Muscle layer of colon (tissue), 2 donors: Measurements from ENCODE around the gene PINK1.

ENCODE experiments used
- H3K27ac ChIP-seq: one replicate; pipeline ENCODE4 v1.7.0; 2013; ENCODE audit warnings: low read depth, mild to moderate bottlenecking, low read length, moderate library complexity
- H3K27me3 ChIP-seq, 2 donors: one replicate each; pipeline ENCODE4 v1.7.0; 2013; ENCODE audit warnings: low read length in 2 of 2, mild to moderate bottlenecking in 2 of 2; ENCODE audit not compliant: insufficient read depth in 2 of 2, control insufficient read depth in 1 of 2
- H3K36me3 ChIP-seq: one replicate; pipeline ENCODE4 v1.7.0; 2013; ENCODE audit warnings: mild to moderate bottlenecking, low read length; ENCODE audit not compliant: insufficient read depth
- H3K4me1 ChIP-seq: one replicate; pipeline ENCODE4 v1.7.0; 2013; ENCODE audit warnings: mild to moderate bottlenecking, low read length; ENCODE audit not compliant: insufficient read depth
- H3K4me3 ChIP-seq, 2 donors: one replicate each; pipeline ENCODE4 v1.7.0; 2013; ENCODE audit warnings: low read length in 2 of 2, low read depth in 1 of 2, mild to moderate bottlenecking in 1 of 2, moderate library complexity in 1 of 2
- H3K9ac ChIP-seq: one replicate; pipeline ENCODE4 v1.7.0; 2013; ENCODE audit warnings: low read length
- H3K9me3 ChIP-seq: one replicate; pipeline ENCODE4 v1.7.0; 2013; ENCODE audit warnings: mild to moderate bottlenecking, low read length
- donor health status: abdominal sarcoma.
- donor health status: Adenocarcinoma of cecum.

Gene PINK1

DNA sequence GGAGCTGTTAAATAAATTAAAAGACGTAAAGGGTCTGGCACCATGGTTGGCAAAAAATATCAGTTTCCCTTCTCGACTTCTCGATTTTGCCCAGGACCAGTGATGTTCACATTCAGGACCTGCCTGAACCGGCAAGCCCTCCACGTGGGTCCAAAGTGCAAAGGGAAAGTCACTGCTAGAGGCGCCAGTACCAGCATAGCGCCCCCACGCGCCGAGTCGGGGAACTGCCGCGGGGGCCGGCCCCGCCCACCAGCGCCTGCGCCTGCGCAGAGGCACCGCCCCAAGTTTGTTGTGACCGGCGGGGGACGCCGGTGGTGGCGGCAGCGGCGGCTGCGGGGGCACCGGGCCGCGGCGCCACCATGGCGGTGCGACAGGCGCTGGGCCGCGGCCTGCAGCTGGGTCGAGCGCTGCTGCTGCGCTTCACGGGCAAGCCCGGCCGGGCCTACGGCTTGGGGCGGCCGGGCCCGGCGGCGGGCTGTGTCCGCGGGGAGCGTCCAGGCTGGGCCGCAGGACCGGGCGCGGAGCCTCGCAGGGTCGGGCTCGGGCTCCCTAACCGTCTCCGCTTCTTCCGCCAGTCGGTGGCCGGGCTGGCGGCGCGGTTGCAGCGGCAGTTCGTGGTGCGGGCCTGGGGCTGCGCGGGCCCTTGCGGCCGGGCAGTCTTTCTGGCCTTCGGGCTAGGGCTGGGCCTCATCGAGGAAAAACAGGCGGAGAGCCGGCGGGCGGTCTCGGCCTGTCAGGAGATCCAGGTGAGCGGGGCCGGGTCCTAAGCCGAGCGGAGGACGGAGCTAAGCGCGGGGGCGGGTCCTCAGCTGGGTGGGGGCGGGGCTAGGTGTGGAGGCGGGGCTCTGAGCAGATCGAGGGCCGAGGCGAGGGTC, at the start of gene PINK1:
Gene PINK1 (plus strand): TSS at position 269 of the 875 bp plus-strand sequence. CDS start 91 bp downstream, at position 360.
- peak within 1 kb of the TSS; percentile 1 for H3K9ac ChIP-seq
- peak within 1 kb of the TSS; percentile 65 to 97 for H3K4me3 ChIP-seq
- H3K4me1 ChIP-seq: peaks cover 9% of the 10 kb centered on the region
- H3K27me3 ChIP-seq: no peaks in the 10 kb centered on the region
- peaks cover 20% of the 10 kb centered on the region for H3K36me3 ChIP-seq
- H3K27ac ChIP-seq: peak within 1 kb of the TSS; percentile 94
- no peaks in the 10 kb centered on the region for H3K9me3 ChIP-seq

DNA sequence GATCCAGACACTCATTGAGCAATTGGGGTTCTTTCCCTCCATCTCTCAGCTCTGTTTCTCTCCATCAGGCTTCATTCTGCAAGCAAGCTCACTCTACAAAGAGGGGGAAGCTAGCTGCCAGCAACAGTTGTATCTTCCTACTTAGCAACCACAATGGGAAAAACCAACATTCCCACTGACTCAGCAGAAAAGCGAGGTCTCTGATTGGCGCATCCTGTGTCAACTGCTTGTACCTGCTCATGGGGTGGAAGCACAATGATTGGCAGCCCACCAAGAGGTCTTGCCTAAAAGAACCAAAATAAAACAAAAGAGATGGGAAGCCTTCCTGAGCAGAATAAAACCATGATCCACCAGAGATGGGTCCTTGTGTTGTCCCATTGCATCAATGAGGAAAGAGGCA, 48.4 kb upstream of the PINK1 start:
- Histone ChIP-seq H3K36me3 (no peaks in the 10 kb centered on the region), H3K9me3 (peaks cover 3% of the 10 kb centered on the region), H3K4me1 (peaks cover 9% of the 10 kb centered on the region)

DNA sequence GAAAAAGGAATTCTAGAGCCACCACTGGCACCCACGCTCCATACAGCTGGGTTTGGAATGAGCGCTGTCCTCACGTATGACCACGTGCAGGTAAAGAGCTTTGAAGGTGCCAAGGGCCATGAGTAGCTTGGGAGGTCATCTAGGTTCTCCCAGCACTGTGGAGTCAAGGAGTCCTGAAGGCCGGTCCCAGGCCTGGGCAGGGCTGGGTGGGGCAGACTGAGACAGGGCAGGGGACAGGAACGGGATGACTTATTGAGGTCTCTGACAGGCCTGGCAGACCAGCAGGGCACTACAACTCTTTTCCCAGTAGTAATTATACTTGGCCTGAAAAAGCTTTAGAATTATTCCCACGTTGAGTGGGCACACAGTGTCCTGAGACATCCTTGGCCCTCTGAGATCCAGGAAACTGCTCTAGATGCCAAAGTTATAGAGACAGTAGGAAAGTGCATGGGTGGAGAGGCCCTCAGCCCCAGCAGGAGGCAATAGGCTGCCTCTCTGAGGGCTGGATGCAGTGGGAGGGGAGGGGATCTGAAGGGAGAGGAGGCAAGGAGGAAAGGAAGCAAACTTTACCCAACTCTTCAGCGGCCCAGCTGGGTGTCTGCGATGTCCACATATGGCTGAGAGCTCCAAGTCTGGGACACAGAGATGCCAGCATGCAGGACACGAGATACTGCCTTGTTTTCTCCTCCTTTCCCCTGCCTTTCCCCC, 46.2 kb upstream of the PINK1 start:
- no peaks in the 10 kb centered on the region for H3K36me3 ChIP-seq
- no peak overlapping the region for H3K27ac ChIP-seq
- H3K27me3 ChIP-seq: peaks cover 6 to 22% of the 10 kb centered on the region in 2 donors
- peaks cover 9% of the 10 kb centered on the region for H3K4me1 ChIP-seq
- H3K4me3 ChIP-seq: no peak overlapping the region
- H3K9me3 ChIP-seq: peaks cover 3% of the 10 kb centered on the region
- no peak overlapping the region for H3K9ac ChIP-seq

More for the DNA sequence above, 48.4 kb upstream of the PINK1 start:
- Histone ChIP-seq H3K4me3 (no peak overlapping the region), H3K27ac (no peak overlapping the region), H3K9ac (no peak overlapping the region), H3K27me3 (peaks cover 6 to 19% of the 10 kb centered on the region in 2 donors)

DNA sequence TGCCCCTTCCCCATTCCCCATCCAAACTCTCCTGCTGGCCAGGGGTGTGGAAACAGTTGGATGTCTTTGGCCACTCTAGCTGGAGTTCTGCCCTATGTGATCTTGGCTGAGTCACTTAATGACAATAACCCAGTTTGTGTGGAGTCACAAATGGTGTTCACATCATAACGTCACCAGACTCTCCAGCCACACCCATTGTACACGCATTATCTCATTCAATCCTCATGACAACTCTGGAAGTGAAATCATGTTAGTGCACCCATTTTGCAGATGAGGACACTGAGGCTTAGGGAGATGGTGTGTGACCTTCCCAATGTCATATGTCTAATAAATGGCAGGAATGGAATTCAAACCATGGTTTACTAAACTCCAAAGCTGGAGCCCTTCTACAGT, 45.6 kb upstream of the PINK1 start:
- H3K9ac ChIP-seq: no peak overlapping the region
- H3K9me3 ChIP-seq: peaks cover 3% of the 10 kb centered on the region
- H3K4me3 ChIP-seq: no peak overlapping the region
- H3K4me1 ChIP-seq: peaks cover 9% of the 10 kb centered on the region
- peaks cover 6 to 22% of the 10 kb centered on the region in 2 donors for H3K27me3 ChIP-seq
- no peaks in the 10 kb centered on the region for H3K36me3 ChIP-seq
- H3K27ac ChIP-seq: no peak overlapping the region

DNA sequence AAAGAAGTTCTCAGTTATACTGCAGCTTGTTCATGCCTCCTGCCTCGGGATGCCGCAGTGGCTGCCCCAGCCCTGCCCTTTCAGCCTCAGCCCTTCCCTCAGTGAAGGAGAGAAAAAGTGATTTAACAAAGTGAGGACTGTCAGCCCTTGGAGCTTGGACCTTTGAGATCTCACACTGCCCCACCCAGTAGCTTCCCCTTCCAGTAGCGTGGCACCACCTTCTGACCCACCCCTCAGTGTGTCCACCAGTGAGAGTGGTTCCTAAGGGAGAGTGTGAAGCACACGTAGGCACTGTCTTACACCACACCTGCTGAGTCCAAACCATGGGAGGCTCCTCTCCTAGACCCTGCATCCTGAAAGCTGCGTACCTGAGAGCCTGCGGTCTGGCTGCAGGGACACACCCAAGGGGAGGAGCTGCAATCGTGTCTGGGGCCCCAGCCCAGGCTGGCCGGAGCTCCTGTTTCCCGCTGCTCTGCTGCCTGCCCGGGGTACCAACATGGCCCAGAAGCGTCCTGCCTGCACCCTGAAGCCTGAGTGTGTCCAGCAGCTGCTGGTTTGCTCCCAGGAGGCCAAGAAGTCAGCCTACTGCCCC, 44.5 kb upstream of the PINK1 start, which contains the start of gene CDA:
Gene CDA (plus strand): TSS at position 464 of the 592 bp plus-strand sequence. CDS start 33 bp downstream, at position 497.
- Histone ChIP-seq H3K4me1 (peaks cover 9% of the 10 kb centered on the region), H3K27me3 (peaks cover 6 to 22% of the 10 kb centered on the region in 2 donors), H3K9me3 (peaks cover 3% of the 10 kb centered on the region), H3K36me3 (no peaks in the 10 kb centered on the region), H3K4me3 (no peak within 1 kb of the TSS), H3K27ac (peak within 1 kb of the TSS; percentile 42), H3K9ac (no peak within 1 kb of the TSS)

DNA sequence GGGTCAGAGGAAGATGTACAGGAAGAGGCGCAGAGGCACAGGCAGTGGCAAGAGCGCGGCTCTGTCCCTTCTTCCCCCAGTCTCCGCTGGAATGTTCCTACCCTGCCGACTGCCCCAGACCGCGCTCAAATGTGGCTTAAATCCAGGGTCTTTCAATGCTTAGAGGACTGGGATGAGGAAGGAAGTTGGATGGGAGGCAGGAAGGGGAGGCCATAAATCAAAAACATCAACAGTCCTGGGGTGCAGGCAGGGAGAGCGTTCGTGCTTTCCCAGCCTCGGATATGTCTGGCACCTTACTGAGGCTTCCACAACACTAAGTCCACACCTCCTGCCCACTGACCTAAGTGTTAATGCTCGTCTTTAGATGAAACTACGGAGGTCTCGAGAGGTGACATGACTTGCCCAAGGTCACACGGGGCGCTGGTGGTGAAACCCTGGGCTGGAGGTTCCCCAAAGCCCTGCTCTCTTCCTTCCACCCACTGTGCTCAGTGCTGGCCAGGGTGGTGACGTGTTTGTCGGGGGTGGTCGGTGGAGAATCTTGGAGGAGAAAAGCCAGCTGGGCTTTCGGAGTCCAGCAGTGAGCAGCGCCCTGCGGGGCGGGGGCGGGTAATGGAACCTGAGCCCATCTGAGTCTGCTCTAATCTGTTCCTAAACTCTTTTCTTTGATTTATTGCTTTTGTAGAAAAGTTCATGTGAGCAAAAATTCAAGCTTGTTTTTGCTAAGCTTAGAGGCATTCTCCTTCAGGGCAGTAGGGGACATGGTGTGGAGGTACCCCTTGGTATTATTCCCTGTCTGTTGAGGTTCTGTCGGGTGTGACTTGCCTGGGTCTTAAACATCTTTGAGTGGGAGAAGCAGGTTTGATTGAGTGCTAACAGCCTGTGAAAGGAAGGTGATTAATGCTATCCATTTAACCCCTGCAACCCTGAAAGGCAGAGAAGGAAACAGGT, 43.7 kb upstream of the PINK1 start:
- H3K9ac ChIP-seq: no peak overlapping the region
- H3K27me3 ChIP-seq: peaks cover 6 to 22% of the 10 kb centered on the region in 2 donors
- H3K4me3 ChIP-seq: no peak overlapping the region
- peaks cover 9% of the 10 kb centered on the region for H3K4me1 ChIP-seq
- peaks cover 3% of the 10 kb centered on the region for H3K9me3 ChIP-seq
- H3K27ac ChIP-seq: no peak overlapping the region
- no peaks in the 10 kb centered on the region for H3K36me3 ChIP-seq

DNA sequence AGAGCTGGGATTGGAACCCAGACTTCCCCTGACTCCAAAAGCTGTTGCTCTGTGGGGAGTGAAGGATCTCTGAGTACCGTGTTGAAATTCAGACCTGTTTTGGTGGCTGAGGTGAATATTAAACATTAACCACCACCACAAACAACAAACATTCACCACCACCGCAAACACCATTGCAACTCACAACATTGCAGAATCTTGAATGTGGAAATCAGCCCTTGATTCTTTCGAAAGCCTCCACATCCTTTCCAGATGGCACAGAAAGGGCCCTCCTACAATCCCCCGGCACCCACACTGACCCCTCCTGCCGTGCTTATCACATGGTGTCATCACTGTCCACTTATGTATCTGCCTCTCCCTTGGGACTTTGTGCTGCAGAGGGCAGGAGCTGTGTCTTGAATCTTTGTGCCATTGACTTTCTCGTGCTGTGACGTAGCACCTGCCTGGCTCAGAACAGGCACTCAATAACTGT, 42.9 kb upstream of the PINK1 start:
- peaks cover 9% of the 10 kb centered on the region for H3K4me1 ChIP-seq
- H3K9me3 ChIP-seq: peaks cover 3% of the 10 kb centered on the region
- no peak overlapping the region for H3K9ac ChIP-seq
- no peak overlapping the region for H3K27ac ChIP-seq
- no peak overlapping the region for H3K4me3 ChIP-seq
- peaks cover 6 to 22% of the 10 kb centered on the region in 2 donors for H3K27me3 ChIP-seq
- no peaks in the 10 kb centered on the region for H3K36me3 ChIP-seq

DNA sequence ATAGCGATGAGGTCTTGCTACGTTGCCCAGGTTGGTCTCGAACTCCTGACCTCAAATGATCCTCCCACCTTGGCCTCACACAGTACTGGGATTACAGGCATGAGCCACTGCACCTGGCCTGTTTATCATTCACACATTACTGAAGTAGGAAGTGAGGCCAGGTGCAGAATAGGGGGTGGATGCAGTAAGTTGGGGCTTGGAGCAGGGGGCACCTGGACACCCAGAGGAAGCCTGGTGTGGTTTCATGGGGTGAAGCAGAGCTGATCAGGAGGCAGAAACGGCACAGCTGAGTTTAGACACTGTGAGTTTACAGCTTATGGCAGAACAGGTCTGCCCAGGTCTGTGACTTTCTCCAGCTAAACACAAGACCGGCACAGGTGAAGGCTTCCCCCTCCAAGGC, 39.5 kb upstream of the PINK1 start:
- no peak overlapping the region for H3K9ac ChIP-seq
- no peaks in the 10 kb centered on the region for H3K36me3 ChIP-seq
- H3K27me3 ChIP-seq: peaks cover 2 to 14% of the 10 kb centered on the region in 2 donors
- peaks cover 6% of the 10 kb centered on the region for H3K4me1 ChIP-seq
- H3K27ac ChIP-seq: no peak overlapping the region
- no peaks in the 10 kb centered on the region for H3K9me3 ChIP-seq
- H3K4me3 ChIP-seq: no peak overlapping the region

DNA sequence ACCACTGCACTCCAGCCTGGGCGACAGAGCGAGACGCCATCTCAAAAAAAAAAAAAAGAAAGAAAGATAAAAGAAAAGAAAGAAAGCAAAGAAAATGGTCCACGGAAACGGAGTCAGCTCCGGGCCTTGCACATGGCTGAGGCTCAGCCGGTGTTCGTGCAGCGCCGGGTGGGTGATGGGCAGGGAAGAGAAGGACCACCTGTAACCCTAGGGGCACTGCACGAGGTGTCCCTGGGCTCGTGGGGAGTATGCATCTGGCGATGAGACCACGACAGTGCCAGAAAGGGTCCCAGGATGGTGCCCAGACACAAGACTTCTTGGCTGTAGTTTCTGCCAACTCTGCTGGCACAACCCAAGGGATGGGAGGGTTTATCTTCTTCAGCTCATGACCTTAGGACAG, 38.5 kb upstream of the PINK1 start:
- no peaks in the 10 kb centered on the region for H3K36me3 ChIP-seq
- H3K27ac ChIP-seq: no peak overlapping the region
- no peaks in the 10 kb centered on the region for H3K4me1 ChIP-seq
- H3K9me3 ChIP-seq: no peaks in the 10 kb centered on the region
- H3K9ac ChIP-seq: no peak overlapping the region
- no peak overlapping the region for H3K4me3 ChIP-seq
- peaks cover 0 to 4% of the 10 kb centered on the region in 2 donors for H3K27me3 ChIP-seq

DNA sequence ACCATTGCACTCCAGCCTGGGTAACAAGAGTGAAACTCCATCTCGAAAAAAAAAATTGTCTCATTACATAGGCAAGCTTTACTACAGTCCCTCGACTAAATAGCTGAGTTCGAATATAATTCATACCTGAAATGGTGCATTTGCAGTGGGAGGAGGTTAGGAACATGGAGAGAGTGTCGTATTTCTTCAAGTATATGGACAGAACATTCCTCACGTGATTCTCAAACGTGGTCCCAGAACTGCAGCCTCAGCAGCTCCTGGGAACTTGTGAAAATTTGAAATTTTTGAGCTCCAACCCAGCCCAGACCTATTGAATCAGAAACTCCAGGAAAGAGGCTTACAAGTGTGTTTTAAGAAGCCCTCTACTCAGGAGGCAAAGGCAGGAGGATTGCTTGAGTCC, 37.2 kb upstream of the PINK1 start:
- Histone ChIP-seq H3K9ac (no peak overlapping the region), H3K27ac (no peak overlapping the region), H3K27me3 (no peaks in the 10 kb centered on the region), H3K9me3 (no peaks in the 10 kb centered on the region), H3K36me3 (no peaks in the 10 kb centered on the region), H3K4me3 (no peak overlapping the region), H3K4me1 (no peaks in the 10 kb centered on the region)
